OCI-M2 (cell line): ENCODE results near the gene ALKBH1.

Experiments used
- DNase-seq: peaks from one replicate; lab custom pipeline; 2025; ENCODE audit not compliant: unreplicated experiment; lab: John Stamatoyannopoulos, UW

The ALKBH1 gene

DNA sequence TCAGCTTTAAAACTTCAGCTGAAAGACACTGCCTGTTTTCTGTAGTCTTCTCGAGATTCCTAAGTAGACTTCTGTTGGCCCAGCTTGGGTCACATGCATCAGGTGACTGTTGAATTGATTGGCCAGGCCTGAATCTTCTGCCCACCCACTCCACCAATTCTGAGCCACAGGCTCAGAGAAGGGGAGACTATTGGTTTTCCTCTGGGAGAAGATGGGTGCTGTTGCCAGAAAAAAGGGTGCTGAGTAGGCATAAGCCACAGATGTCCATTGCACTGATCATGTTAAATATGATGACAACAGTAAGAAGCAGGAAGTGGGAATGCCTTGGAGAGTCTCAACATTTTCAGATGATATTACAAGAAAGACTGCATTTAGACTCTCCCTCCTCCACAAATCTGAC lies 84.6 kb downstream of the ALKBH1 start:
- no peak for DNase-seq
